ENCODE data around the gene ANKRD63. TPM values are rescaled to one million over a fixed set of nuclear protein-coding genes. Genes with fewer than 3 reads are reported as not detected.

Gene ANKRD63
- total and polyA plus RNA-seq, 2 of the 8 experiments (the other 6 are each of a cell fraction or from before 2014, with no cell fraction given): 0.18 to 0.26 TPM

DNA sequence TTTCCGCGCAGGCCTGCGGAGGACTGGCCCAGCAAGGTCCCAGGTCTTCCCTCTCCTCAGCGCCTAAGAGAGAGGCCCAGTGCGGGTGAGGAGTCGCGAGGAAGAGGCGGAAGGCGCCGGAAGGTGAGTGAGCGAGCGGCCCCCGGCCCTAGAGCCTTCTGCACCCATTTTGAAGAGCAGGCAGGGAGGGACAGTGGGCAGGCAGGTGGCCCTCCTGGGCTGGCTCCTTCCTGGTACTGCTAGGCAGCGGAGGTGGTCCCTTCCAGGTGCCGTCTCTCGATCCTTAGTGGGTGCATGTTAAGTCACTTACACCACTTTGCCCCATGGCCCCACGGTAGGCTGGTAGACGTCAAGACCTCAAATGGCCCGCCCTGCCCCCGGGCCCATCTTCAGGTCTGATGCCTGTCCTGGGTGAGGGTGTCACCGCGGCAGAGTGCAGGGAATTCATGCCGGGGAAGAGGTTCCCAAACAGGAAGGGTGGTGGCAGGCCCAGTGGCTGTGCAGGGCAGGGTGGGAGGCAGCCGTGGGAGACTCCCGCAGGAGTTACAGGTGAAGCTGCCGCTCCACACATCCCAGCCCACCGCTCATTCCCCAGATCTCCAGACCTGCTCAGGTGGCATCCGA lies 29.6 kb downstream of the ANKRD63 start:
- FAIRE-seq: no peak
- 61% methylated on average over 27 of the region's 28 CpGs; no CpG with 5 or more reads in 1 of the 2 experiments for WGBS, 2 experiments (ENCODE audit: extremely low coverage in 1 of 2, insufficient coverage in 1 of 2, insufficient read length in 1 of 2, insufficient replicate concordance in 2 of 2, low coverage in 1 of 2, low lambda C conversion rate in 2 of 2, missing lambda C conversion rate in 1 of 2)
- peak overlapping the region; percentile 64 for H2AFZ ChIP-seq (ENCODE audit: low read length)

More for the DNA sequence above, 29.6 kb downstream of the ANKRD63 start:
- H3K9me3 ChIP-seq (ENCODE audit: insufficient read depth in 2 of 2, low read depth in 1 of 2, low read length in 1 of 2): no peaks in the 10 kb centered on the region
- no peak overlapping the region for H2AK5ac ChIP-seq (ENCODE audit: low read depth, low read length)
- TF ChIP-seq SUZ12 (IDR thresholded peaks at IDR 0.05; ENCODE audit: low read length): peak; percentile 44; the same call in 1 of the 2 replicates
- TF ChIP-seq RBBP5 (IDR thresholded peaks at IDR 0.05; ENCODE audit: borderline replicate concordance, low read depth, low read length): no peak
- TF ChIP-seq CEBPB (IDR thresholded peaks at IDR 0.05; ENCODE audit: low read depth, low read length): no peak
- peak overlapping the region; percentile 21 for H3K4ac ChIP-seq (replicated peaks; ENCODE audit: insufficient read length, low read depth, low read length)
- H3K27me3 ChIP-seq (replicated peaks in 1 of 4; ENCODE audit: control insufficient read depth in 3 of 4, extremely low read depth in 1 of 4, insufficient read depth in 3 of 4, low read length in 3 of 4): peaks cover 11 to 41% (median 32%) of the 10 kb centered on the region in 4 experiments
- H3K23me2 ChIP-seq (ENCODE audit: low read depth, low read length): peaks cover 7% of the 10 kb centered on the region; the same call in 1 of the 2 replicates
- peak overlapping the region; percentile 53; the same call in 1 of the 2 replicates for H2BK15ac ChIP-seq (ENCODE audit: low read length)
- H2BK20ac ChIP-seq (ENCODE audit: low read length): no peak overlapping the region
- no peak overlapping the region; the same call in 1 of the 2 replicates for H2BK5ac ChIP-seq (ENCODE audit: low read depth, low read length)
- no peak overlapping the region for H3K23ac ChIP-seq (ENCODE audit: insufficient read length)
- peak overlapping the region; percentile 79 for H4K8ac ChIP-seq (ENCODE audit: extremely low read depth, insufficient read depth, low read length)
- no peak overlapping the region for H3K14ac ChIP-seq (ENCODE audit: insufficient read length)
- H3K27ac ChIP-seq (ENCODE audit: low read depth, low read length): no peak overlapping the region
- H3K4me1 ChIP-seq (replicated peaks in 1 of 4; ENCODE audit: control insufficient read depth in 3 of 4, insufficient read depth in 4 of 4, low read length in 3 of 4): peaks cover 0 to 14% (median 8%) of the 10 kb centered on the region in 4 experiments; a peak in 5 of 7 replicates
- no peak overlapping the region for H4K5ac ChIP-seq (ENCODE audit: insufficient read length, low read depth, low read length)
- peak overlapping the region; percentile 42 for H3K18ac ChIP-seq (ENCODE audit: extremely low read depth, low read length)
- no peak for DNase-seq (ENCODE audit: low read depth in 1 of 2, low spot score in 2 of 2)
- H3K4me2 ChIP-seq (ENCODE audit: insufficient read depth in 1 of 2, low read depth in 2 of 2, low read length in 2 of 2): peak overlapping the region; percentile 70 to 93
- no peak overlapping the region for H3K56ac ChIP-seq (replicated peaks; ENCODE audit: insufficient read length, low read depth, low read length)
- POLR2A ChIA-PET (ENCODE audit: partially characterized antibody): interaction anchor here (1.0 to 6.7 kb wide), 4 partner anchors 12 to 42 kb away, joined by 3 to 47 read pairs (median 6); partner anchors contain the start of gene PAK6
- CTCF ChIA-PET (ENCODE audit: partially characterized antibody): interaction anchor here (0.8 to 46.3 kb wide), 8 partner anchors 5 to 84 kb away, joined by 3 to 1340 read pairs (median 20); partner anchors contain the start of genes ANKRD63 and PAK6
- H3K79me1 ChIP-seq (ENCODE audit: low read depth, low read length): no peaks in the 10 kb centered on the region; the same call in 1 of the 2 replicates
- H3K4me3 ChIP-seq (ENCODE audit: extremely low read depth in 1 of 4, insufficient read depth in 2 of 4, low read depth in 3 of 4, low read length in 4 of 4): peak overlapping the region; percentile 50 to 71 (median 54)
- no peaks in the 10 kb centered on the region for H3K36me3 ChIP-seq (ENCODE audit: control insufficient read depth in 2 of 4, insufficient read depth in 4 of 4, low read length in 3 of 4)
- H2BK12ac ChIP-seq (ENCODE audit: low read depth, low read length): no peak overlapping the region
- no peaks in the 10 kb centered on the region for H3K79me2 ChIP-seq (ENCODE audit: control insufficient read depth in 1 of 2, insufficient read depth in 2 of 2, low read length in 2 of 2)
- H2BK120ac ChIP-seq (replicated peaks; ENCODE audit: low read depth, low read length): no peak overlapping the region
- H3K9ac ChIP-seq (replicated peaks in 1 of 4; ENCODE audit: extremely low read depth in 1 of 4, low read depth in 3 of 4, low read length in 3 of 4): no peak overlapping the region; a peak in 3 of 7 replicates
- H4K91ac ChIP-seq (replicated peaks; ENCODE audit: insufficient read length, low read length): peak overlapping the region; percentile 51
- no peaks in the 10 kb centered on the region for H4K20me1 ChIP-seq (replicated peaks in 1 of 2; ENCODE audit: control insufficient read depth in 1 of 2, insufficient read depth in 2 of 2, low read length in 2 of 2)

All from H1 (cell line).